ENCODE measurements around the gene ITLN1.
"Not testable (repeated sequence)": the region's sequence is repeated elsewhere in the genome, so short reads cannot be mapped to it uniquely, and the experiment has no call there.

The ITLN1 gene

GRCh38 chr1:160910170-160910750 is 25.3 kb upstream of the ITLN1 start:
- no peak overlapping the region for H3K27ac ChIP-seq
- TF ChIP-seq CTCF (conservative IDR thresholded peaks at IDR 0.05), result no peak

- no peak for TF ChIP-seq CTCF (conservative IDR thresholded peaks at IDR 0.05)
- H3K27ac ChIP-seq, result no peak overlapping the region
Measured at GRCh38 chr1:160907976-160908375, 23.0 kb upstream of the ITLN1 start.

GRCh38 chr1:160905617-160905989 is 20.6 kb upstream of the ITLN1 start:
- no peak for TF ChIP-seq CTCF (conservative IDR thresholded peaks at IDR 0.05)
- no peak overlapping the region for H3K27ac ChIP-seq

GRCh38 chr1:160904783-160905616 is 20.0 kb upstream of the ITLN1 start:
- no peak overlapping the region for H3K27ac ChIP-seq
- no peak for TF ChIP-seq CTCF (conservative IDR thresholded peaks at IDR 0.05)

- H3K27ac ChIP-seq, result not testable (repeated sequence)
Measured at GRCh38 chr1:160902251-160902650, 17.3 kb upstream of the ITLN1 start.

- no peak overlapping the region for H3K27ac ChIP-seq
- no peak for TF ChIP-seq CTCF (conservative IDR thresholded peaks at IDR 0.05)
Measured at GRCh38 chr1:160901768-160902167, 16.8 kb upstream of the ITLN1 start.

GRCh38 chr1:160900683-160901082 is 15.7 kb upstream of the ITLN1 start:
- H3K27ac ChIP-seq, result not testable (repeated sequence)

- not testable (repeated sequence) for H3K27ac ChIP-seq
Measured at GRCh38 chr1:160894368-160895135, 9.6 kb upstream of the ITLN1 start.

GRCh38 chr1:160891474-160891873 is 6.5 kb upstream of the ITLN1 start:
- TF ChIP-seq CTCF (conservative IDR thresholded peaks at IDR 0.05), result no peak
- H3K27ac ChIP-seq, result no peak overlapping the region

Measured in VCaP (cell line).